ENCODE measurements around the gene PSMA3.

The PSMA3 gene

DNA sequence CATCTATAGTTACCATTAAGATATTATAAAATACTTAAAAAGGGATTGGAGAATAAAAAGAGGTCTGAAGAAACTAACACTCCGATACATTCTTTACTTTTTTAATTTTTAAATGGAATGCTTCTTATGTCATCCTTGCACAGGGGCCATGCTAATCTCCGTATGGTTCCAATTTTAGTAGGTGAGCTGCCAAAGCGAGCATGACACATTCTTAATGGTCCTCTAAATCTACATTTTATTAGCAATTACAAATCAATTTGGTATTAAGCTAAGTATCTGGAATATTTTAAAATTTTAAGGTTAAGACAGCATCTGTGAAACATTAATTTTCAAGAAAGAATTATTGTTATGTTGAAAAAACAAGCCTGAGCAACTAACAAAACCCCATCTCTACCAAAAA, 47.5 kb downstream of the PSMA3 start:
- TF ChIP-seq, protein P1, sequence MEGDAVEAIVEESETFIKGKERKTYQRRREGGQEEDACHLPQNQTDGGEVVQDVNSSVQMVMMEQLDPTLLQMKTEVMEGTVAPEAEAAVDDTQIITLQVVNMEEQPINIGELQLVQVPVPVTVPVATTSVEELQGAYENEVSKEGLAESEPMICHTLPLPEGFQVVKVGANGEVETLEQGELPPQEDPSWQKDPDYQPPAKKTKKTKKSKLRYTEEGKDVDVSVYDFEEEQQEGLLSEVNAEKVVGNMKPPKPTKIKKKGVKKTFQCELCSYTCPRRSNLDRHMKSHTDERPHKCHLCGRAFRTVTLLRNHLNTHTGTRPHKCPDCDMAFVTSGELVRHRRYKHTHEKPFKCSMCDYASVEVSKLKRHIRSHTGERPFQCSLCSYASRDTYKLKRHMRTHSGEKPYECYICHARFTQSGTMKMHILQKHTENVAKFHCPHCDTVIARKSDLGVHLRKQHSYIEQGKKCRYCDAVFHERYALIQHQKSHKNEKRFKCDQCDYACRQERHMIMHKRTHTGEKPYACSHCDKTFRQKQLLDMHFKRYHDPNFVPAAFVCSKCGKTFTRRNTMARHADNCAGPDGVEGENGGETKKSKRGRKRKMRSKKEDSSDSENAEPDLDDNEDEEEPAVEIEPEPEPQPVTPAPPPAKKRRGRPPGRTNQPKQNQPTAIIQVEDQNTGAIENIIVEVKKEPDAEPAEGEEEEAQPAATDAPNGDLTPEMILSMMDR (IDR thresholded peaks at IDR 0.05; ENCODE audit: low read depth, low read length, missing control alignments), result no peak
- DNase-seq (ENCODE audit: low read depth), result no peak
- H3K4me3 ChIP-seq (ENCODE audit: low read depth, low read length), result no peak overlapping the region

DNA sequence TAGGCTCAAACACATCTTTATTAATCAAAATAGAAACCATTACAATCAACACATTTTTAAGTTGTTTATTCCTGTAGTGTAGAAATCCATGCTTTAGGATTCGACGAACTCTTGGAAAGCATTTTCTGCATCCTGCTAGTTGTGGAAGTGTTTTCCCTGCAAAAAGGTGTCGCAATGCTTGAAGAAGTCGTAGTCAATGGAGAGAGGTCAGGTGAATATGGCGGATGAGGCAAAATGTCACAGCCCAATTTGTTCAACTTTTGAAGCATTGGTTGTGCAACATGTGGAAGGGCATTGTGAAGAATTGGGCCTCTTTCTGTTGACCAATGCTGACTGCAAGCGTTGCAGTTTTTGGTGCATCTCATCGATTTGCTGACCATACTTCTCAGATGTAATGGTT, 49.6 kb downstream of the PSMA3 start:
- TF ChIP-seq, protein P1 (IDR thresholded peaks at IDR 0.05; ENCODE audit: low read depth, low read length, missing control alignments), result no peak
- no peak overlapping the region for H3K4me3 ChIP-seq (ENCODE audit: low read depth, low read length)
- DNase-seq (ENCODE audit: low read depth), result no peak

DNA sequence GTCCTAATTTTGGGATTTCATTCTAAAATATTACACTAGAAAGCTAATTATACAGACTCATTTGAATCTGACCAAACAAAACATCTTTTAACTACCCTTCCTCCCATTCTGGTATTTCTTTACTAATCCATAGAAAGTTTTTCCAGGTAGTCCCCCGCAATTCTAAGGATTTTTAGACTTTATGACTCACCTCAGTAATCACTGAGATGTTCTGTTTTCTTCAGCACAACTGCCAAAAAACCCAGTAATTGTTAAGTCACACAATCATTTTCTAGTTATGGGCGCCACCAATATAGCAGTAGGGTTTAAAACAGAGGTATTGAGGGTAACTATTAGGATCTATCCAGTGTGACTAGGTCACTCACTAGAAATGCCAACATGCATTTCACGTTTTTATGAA, 52.1 kb downstream of the PSMA3 start:
- no peak for DNase-seq (ENCODE audit: low read depth)
- TF ChIP-seq, protein P1 (IDR thresholded peaks at IDR 0.05; ENCODE audit: low read depth, low read length, missing control alignments), result no peak
- peak overlapping the region; percentile 75 for H3K4me3 ChIP-seq (ENCODE audit: low read depth, low read length)

DNA sequence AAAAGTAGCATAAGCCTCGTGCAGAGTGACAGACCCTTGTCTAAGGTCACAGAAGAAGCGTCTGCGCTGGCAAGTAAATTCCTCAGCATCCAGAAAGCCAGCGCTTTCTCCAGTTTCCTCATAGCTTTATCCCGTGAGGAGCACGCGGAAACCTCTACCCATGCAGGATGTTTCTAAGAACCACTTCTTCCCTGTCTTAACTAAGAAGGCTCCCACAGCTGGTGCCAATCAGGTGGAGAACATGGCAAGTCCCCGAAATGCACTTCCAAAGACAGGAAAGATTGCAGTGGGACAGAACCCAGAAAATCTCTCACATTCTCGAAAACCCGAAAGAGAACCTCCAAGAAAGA, 52.7 kb downstream of the PSMA3 start:
- H3K4me3 ChIP-seq (ENCODE audit: low read depth, low read length), result peak overlapping the region; percentile 75
- DNase-seq (ENCODE audit: low read depth), result no peak
- TF ChIP-seq, protein P1 (IDR thresholded peaks at IDR 0.05; ENCODE audit: low read depth, low read length, missing control alignments), result no peak

DNA sequence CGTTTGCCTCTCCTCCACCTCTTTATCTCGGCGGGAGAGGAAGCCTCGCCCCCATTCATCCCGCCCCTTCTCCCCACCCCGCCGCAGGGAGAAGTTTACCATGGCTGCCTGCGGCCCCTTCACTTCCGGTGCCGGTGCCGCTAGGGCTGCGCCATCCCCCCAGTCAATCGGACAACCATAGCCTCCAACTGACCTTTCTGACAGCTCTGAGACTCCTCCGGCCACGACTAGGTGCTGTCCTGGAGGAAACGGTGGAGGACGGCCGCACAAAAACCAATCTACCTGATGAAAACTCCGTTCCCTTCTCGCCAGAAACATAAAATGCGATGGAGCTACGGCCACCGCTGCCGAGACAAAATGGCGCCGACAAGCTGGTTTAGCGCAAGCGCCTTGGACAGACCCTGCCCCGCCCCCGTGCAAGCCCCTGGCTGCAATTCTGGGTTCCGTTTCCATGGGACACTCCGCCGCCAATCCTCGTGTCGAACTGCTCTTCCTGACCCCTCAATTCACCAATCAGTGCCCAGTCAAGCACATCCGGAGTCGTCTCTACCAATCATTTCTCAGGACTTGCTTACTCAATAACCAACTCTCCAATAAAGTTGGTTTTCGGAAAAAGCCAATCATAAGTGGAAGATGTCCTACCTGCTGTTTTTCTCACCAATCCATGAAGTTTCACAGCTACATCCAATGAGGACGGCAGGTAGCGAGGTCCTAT, 53.3 kb downstream of the PSMA3 start:
- peak; percentile 100 for DNase-seq (ENCODE audit: low read depth)
- TF ChIP-seq, protein P1 (IDR thresholded peaks at IDR 0.05; ENCODE audit: low read depth, low read length, missing control alignments), result peak; percentile 10
- H3K4me3 ChIP-seq (ENCODE audit: low read depth, low read length), result peak overlapping the region; percentile 92

DNA sequence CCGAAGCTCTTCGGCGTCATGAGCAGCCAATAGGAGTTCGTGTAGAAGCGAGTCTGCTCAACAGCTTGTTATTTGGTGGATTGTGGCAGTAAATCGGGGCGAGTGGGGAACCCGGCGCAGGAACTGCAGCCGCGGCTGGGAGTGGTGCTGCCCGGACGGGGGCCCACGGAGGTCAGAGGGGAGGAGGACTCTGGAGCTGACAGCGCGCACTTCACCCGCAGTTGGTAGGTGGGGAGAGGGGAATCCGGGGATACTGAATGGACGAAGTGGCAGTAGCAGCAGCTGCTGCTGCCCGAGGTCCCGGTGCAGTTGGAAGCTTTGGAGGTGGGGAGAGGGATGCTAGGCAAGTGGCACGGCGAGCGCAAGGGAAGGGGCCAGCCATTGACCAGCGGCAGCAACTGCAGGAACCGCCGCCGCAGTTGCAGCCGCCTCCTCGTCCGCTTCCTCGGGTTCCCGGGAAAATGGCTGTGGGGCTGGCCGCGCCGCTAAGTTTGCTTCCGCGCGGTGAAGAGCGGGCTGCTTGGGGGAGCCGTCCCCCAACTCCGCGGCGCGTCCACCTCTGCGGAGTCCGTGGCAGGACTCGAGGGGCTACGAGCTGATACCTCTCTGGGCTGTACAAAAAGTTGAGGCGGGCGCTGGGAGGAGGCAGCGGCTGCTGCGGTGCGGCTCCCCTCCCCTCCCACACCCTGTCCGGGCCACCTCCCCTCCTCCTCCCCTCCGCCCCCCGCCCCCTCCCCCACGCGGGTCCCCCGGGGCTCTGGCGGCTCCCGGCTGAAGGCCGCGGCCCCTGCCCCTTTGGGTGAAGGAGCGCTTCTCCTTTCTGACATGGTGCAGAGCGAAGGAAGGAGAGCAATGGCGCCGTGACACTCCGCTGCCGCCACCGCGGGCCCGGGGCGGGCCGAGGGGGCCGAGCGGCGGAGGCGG, 54.1 kb downstream of the PSMA3 start, which contains the start of gene ARID4A:
Gene ARID4A, plus strand, starts transcription at position 79 of the 924 bp plus-strand sequence. CDS start 1,300 bp downstream, outside the sequence.
- TF ChIP-seq, protein P1 (IDR thresholded peaks at IDR 0.05; ENCODE audit: low read depth, low read length, missing control alignments), result no peak
- peak within 1 kb of the TSS; percentile 92 for H3K4me3 ChIP-seq (ENCODE audit: low read depth, low read length)
- DNase-seq (ENCODE audit: low read depth), result no peak
